Measurements from ENCODE around the gene CCDC120. TPM values are rescaled to one million over a fixed set of nuclear protein-coding genes. Genes with fewer than 3 reads are reported as not detected.

CCDC120 gene
- total and polyA plus RNA-seq, 9 of the 15 experiments (the other 6 are each of a cell fraction or from before 2014, with no cell fraction given): 0.13 to 3.6 (median 0.54) TPM

DNA sequence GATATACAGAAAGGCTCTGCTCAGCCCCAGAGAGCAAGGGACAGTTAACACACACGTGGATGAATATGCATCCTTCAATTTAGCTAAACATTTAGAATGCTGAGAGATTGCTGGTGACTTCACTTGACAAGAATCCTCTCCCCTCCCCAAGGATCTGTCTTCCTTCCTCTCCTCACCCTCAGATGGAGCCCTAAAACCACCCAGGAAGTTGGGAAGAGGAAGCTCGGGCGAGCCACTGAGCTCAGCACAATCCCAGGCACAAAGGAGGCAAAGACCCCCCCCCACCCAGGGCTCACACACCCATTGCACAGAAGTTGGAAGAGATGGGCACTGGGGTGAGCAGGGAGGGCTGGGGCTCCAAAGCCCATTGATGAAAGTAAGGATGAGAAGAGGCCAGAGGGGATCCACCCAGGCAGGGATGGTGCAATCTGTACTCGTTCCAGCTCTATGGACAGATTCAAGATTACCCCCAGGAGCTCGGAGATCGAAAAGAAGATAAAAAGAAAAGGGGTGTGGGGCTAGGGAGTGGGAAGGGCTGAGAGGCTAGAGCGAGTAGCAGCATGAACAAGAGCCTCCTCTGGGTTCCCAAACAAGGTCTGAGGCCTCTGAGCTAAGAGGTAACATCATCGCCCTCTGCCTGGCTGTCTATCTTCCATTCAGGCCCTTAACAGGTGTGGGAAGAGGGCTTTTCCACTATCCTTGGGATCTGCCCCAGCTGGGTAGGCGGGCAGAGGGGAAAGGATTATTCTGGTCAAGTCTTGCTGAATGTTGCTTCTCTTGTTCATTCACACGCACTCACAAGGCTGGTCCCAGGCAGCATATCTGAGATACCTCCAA lies 16.8 kb upstream of the CCDC120 start:
- H3K27me3 ChIP-seq (ENCODE audit: control insufficient read depth in 2 of 2, insufficient read depth in 2 of 2, low read length in 2 of 2): no peaks in the 10 kb centered on the region
- ATAC-seq (no peak), FAIRE-seq (peak; percentile 84), DNase-seq (ENCODE audit: extremely low read depth in 1 of 4, low spot score in 3 of 4) (peak in 2 of 4 experiments; percentile 14 to 38)
- POLR2A ChIA-PET: interaction anchor here (0.5 to 1.0 kb wide), 4 partner anchors 39 to 540 kb away, joined by 3 to 4 read pairs (median 3); partner anchors contain the start of gene GRIPAP1
- H3K36me3 ChIP-seq (ENCODE audit: control insufficient read depth, insufficient read depth, low read length): peaks cover 28% of the 10 kb centered on the region; the same call in 2 of the 3 replicates
- H2AFZ ChIP-seq (ENCODE audit: low read depth, low read length): no peak overlapping the region
- H3K27ac ChIP-seq (ENCODE audit: extremely low read depth, low read depth, low read length): peak overlapping the region; percentile 89
- peaks cover 36 to 44% of the 10 kb centered on the region in 2 experiments; a peak in 4 of 5 replicates for H3K4me1 ChIP-seq (replicated peaks in 1 of 2; ENCODE audit: control insufficient read depth in 2 of 2, insufficient read depth in 2 of 2, low read length in 2 of 2)
- H3K9ac ChIP-seq (ENCODE audit: insufficient read depth in 1 of 2, low read depth in 2 of 2, low read length in 2 of 2): peak overlapping the region; percentile 91 to 97; a peak in 3 of 4 replicates
- intact Hi-C loops (cut with micrococcal nuclease) (loop anchor here (2.0 to 5.0 kb wide), 4 partner anchors 40 to 411 kb away; partner anchors contain the start of gene GRIPAP1), in situ Hi-C loops (cut with MboI) (no loop called here)
- H3K4me3 ChIP-seq: peak overlapping the region; percentile 97
- H3K9me3 ChIP-seq (replicated peaks; ENCODE audit: control insufficient read depth, insufficient read depth, low read depth, low read length): no peaks in the 10 kb centered on the region
- H4K20me1 ChIP-seq (replicated peaks; ENCODE audit: control insufficient read depth, insufficient read depth, low read length): no peaks in the 10 kb centered on the region
- H3K9me1 ChIP-seq (ENCODE audit: control insufficient read depth, insufficient read depth, low read length): no peaks in the 10 kb centered on the region
- CTCF ChIA-PET (ENCODE audit: low intra/inter-chr PET ratio): no interaction called here
- 7% methylated on average over 9 of the region's 10 CpGs for WGBS (ENCODE audit: insufficient coverage, low coverage, missing lambda C conversion rate)
- TSS peak; percentile 71 for BruUV-seq (replicated peaks)
- peak overlapping the region; percentile 86 for H3K4me2 ChIP-seq (ENCODE audit: insufficient read depth, low read length)
- H3K79me2 ChIP-seq (ENCODE audit: control insufficient read depth, insufficient read depth, low read length): peaks cover 36% of the 10 kb centered on the region
- TF ChIP-seq SOX6 (IDR thresholded peaks at IDR 0.05) (no peak), POLR2AphosphoS5 (IDR thresholded peaks at IDR 0.05; ENCODE audit: control insufficient read depth, insufficient read depth, low read depth, low read length) (0 out of 2 replicates have a peak, but pooled peaks have one; percentile 18), ARNT (IDR thresholded peaks at IDR 0.05) (no peak), CTBP1 (IDR thresholded peaks at IDR 0.05; ENCODE audit: borderline replicate concordance) (peak; percentile 9; the same call in 1 of the 2 replicates), ZNF707 (CRISPR knock-in tag; conservative IDR thresholded peaks at IDR 0.05) (no peak), NBN (IDR thresholded peaks at IDR 0.05; ENCODE audit: low read depth) (peak; percentile 23; the same call in 1 of the 2 replicates), JUND (IDR thresholded peaks at IDR 0.05; ENCODE audit: borderline replicate concordance, low read depth, low read length) (peak; percentile 12; the same call in 1 of the 2 replicates), JUND (tag; IDR thresholded peaks at IDR 0.05; ENCODE audit: borderline replicate concordance, low read depth, low read length) (peak; percentile 47; the same call in 1 of the 3 replicates), ETS1 (conservative IDR thresholded peaks at IDR 0.05; ENCODE audit: control insufficient read depth, low read depth, low read length) (no peak)
- TF ChIP-seq, protein P1, sequence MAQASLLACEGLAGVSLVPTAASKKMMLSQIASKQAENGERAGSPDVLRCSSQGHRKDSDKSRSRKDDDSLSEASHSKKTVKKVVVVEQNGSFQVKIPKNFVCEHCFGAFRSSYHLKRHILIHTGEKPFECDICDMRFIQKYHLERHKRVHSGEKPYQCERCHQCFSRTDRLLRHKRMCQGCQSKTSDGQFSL (CRISPR knock-in tag; IDR thresholded peaks at IDR 0.05): peak; percentile 70
- TF ChIP-seq, protein P1 (tag; IDR thresholded peaks at IDR 0.05): peak in 1 of 2 experiments; percentile 49; a peak in 1 of 4 replicates
- TF ChIP-seq, protein P2, sequence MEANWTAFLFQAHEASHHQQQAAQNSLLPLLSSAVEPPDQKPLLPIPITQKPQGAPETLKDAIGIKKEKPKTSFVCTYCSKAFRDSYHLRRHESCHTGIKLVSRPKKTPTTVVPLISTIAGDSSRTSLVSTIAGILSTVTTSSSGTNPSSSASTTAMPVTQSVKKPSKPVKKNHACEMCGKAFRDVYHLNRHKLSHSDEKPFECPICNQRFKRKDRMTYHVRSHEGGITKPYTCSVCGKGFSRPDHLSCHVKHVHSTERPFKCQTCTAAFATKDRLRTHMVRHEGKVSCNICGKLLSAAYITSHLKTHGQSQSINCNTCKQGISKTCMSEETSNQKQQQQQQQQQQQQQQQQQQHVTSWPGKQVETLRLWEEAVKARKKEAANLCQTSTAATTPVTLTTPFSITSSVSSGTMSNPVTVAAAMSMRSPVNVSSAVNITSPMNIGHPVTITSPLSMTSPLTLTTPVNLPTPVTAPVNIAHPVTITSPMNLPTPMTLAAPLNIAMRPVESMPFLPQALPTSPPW (CRISPR knock-in tag; IDR thresholded peaks at IDR 0.05): peak; percentile 30; the same call in 1 of the 2 replicates
- TF ChIP-seq, protein P3, sequence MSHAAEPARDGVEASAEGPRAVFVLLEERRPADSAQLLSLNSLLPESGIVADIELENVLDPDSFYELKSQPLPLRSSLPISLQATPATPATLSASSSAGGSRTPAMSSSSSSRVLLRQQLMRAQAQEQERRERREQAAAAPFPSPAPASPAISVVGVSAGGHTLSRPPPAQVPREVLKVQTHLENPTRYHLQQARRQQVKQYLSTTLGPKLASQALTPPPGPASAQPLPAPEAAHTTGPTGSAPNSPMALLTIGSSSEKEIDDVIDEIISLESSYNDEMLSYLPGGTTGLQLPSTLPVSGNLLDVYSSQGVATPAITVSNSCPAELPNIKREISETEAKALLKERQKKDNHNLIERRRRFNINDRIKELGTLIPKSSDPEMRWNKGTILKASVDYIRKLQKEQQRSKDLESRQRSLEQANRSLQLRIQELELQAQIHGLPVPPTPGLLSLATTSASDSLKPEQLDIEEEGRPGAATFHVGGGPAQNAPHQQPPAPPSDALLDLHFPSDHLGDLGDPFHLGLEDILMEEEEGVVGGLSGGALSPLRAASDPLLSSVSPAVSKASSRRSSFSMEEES (CRISPR knock-in tag; IDR thresholded peaks at IDR 0.05): no peak
- TF ChIP-seq, protein P4, sequence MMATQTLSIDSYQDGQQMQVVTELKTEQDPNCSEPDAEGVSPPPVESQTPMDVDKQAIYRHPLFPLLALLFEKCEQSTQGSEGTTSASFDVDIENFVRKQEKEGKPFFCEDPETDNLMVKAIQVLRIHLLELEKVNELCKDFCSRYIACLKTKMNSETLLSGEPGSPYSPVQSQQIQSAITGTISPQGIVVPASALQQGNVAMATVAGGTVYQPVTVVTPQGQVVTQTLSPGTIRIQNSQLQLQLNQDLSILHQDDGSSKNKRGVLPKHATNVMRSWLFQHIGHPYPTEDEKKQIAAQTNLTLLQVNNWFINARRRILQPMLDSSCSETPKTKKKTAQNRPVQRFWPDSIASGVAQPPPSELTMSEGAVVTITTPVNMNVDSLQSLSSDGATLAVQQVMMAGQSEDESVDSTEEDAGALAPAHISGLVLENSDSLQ (IDR thresholded peaks at IDR 0.05): peak; percentile 44
